NT2/D1 (cell line): ENCODE measurements around the gene BHLHE41.

Experiments used
- YY1 ChIP-seq: IDR thresholded peaks from 2 replicates; pipeline ENCODE4 v1.6.1; 2011; ENCODE audit not compliant: insufficient read length, insufficient read depth
- ZNF274 ChIP-seq: IDR thresholded peaks from 2 replicates; pipeline ENCODE4 v1.6.1; 2011; ENCODE audit warnings: mild to moderate bottlenecking, low read depth, low read length

DNA sequence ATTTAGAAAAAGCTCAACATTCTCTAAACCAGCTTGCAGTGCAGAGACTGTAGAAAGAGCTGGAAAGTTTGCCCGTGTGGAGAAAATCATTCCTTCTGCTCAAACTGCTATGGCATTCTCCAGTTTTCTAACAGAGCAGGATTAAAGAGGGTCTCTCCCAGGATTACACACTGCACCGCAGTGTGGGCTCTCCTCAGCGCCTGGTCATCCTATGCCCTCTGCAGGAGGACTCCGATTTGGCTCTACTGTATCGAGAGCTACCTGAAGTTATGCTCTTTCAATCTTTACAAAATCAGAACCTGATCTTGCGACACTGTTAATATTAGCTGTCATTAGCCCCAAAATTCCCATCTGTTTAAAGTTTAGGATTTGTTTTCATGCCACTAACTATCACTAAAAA lies 33.0 kb downstream of the BHLHE41 start:
- TF ChIP-seq ZNF274 = no peak
- TF ChIP-seq YY1 = no peak
